HepG2 (cell line): ENCODE data around the gene ANXA11. TPM values are rescaled to one million over a fixed set of nuclear protein-coding genes. Genes with fewer than 3 reads are reported as not detected.

Experiments used
- ATAC-seq: fragments of 200-7000 bp; cut with Tn5 transposase; 3 replicates; pipeline ENCODE4 v1.9.1; 2020; ENCODE audit warnings: mild to moderate bottlenecking, moderate library complexity
- BruUV-seq: library from RNA; stranded (reverse); fragments of 400-500 nt; replicated peaks from 2 replicates; lab custom pipeline; 2021; lab: Mats Ljungman, UMichigan
- CTCF ChIA-PET: fragments of 300-600 bp; formaldehyde crosslinking; extraction: SDS; loops from one replicate; lab custom pipeline; 2021; ENCODE audit warnings: low total read pairs, inconsistent platforms, low intra/inter-chr PET ratio; lab: Yijun Ruan, JAX
- POLR2A ChIA-PET: fragments of 350-600 bp; sonication (Branson Sonifier 250); formaldehyde crosslinking; loops from one replicate; lab custom pipeline; 2020; ENCODE audit warnings: antibody characterized with exemption, inconsistent platforms; lab: Yijun Ruan, JAX
- DNase-seq: peaks from one replicate; pipeline ENCODE4 v3.0.0-alpha.2; 2015; ENCODE audit warnings: low spot score
- FAIRE-seq: peaks from 3 replicates; lab custom pipeline; 2011; peaks lifted over from hg19 to GRCh38; lab: Jason Lieb, UNC
- H2AFZ ChIP-seq: one replicate; pipeline ENCODE4 v1.6.1; 2011; ENCODE audit warnings: low read length, inconsistent platforms
- H3K27ac ChIP-seq: fragments of 300-600 bp; 3 replicates; pipeline ENCODE4 v1.8.0; 2011; ENCODE audit warnings: mixed run types, mild to moderate bottlenecking, mixed read lengths, low read length, inconsistent platforms; ENCODE audit not compliant: insufficient read depth; ENCODE audit errors: extremely low read length
- H3K27me3 ChIP-seq, 2 experiments: fragments of 200-600 bp in 1 of 2; 2 replicates in 1 of 2; 3 replicates in 1 of 2; pipeline versions ENCODE4 v1.6.0 to v1.8.0; 2011; ENCODE audit warnings: low read length in 2 of 2, mild to moderate bottlenecking in 2 of 2, moderate library complexity in 2 of 2, inconsistent platforms in 1 of 2; ENCODE audit not compliant: insufficient read depth in 2 of 2, control insufficient read depth in 1 of 2
- H3K36me3 ChIP-seq, 2 experiments: fragments of 200-600 bp in 1 of 2; replicated peaks in 1 of 2; 2 replicates in 1 of 2; 3 replicates in 1 of 2; pipeline versions ENCODE4 v1.5.1 to v1.8.0; 2011; ENCODE audit warnings: low read length in 2 of 2, inconsistent platforms in 1 of 2; ENCODE audit not compliant: insufficient read depth in 2 of 2, control insufficient read depth in 1 of 2
- H3K4me1 ChIP-seq: 2 replicates; pipeline ENCODE4 v1.5.1; 2012; ENCODE audit warnings: low read length, inconsistent platforms; ENCODE audit not compliant: insufficient read depth
- H3K4me2 ChIP-seq: 2 replicates; pipeline ENCODE4 v1.6.0; 2011; ENCODE audit warnings: low read depth, low read length, inconsistent platforms
- H3K4me3 ChIP-seq, 3 experiments: fragments of 200-600 bp in 1 of 3; sonication (generic), shearing (Covaris generic) in 1 of 3; replicated peaks in 1 of 3; 2 replicates each; pipeline ENCODE4 v1.5.1; 2011 to 2016; ENCODE audit warnings: low read length in 3 of 3, inconsistent platforms in 2 of 3, low read depth in 2 of 3, mild to moderate bottlenecking in 2 of 3, control low read depth in 1 of 3, mixed read lengths in 1 of 3; ENCODE audit not compliant: insufficient read depth in 1 of 3
- H3K79me2 ChIP-seq: one replicate; pipeline ENCODE4 v1.6.1; 2011; ENCODE audit warnings: low read length, inconsistent platforms; ENCODE audit not compliant: insufficient read depth
- H3K9ac ChIP-seq: 2 replicates; pipeline ENCODE4 v1.6.0; 2011; ENCODE audit warnings: mild to moderate bottlenecking, low read depth, low read length, inconsistent platforms; ENCODE audit not compliant: insufficient read depth
- H3K9me3 ChIP-seq: 2 replicates; pipeline ENCODE4 v1.5.1; 2012; ENCODE audit warnings: mild to moderate bottlenecking, low read length
- H4K20me1 ChIP-seq: 2 replicates; pipeline ENCODE4 v1.6.0; 2011; ENCODE audit warnings: inconsistent platforms, mild to moderate bottlenecking, low read length, moderate library complexity; ENCODE audit not compliant: insufficient read depth
- BATF2 ChIP-seq: sonication (generic); formaldehyde crosslinking; IDR thresholded peaks from 2 replicates; pipeline ENCODE4 v1.8.0; 2022; ENCODE audit warnings: mild to moderate bottlenecking, missing genetic modification reagents, moderate library complexity
- GABPA ChIP-seq, 2 experiments: IDR thresholded peaks; 2 replicates each; pipeline ENCODE4 v1.6.1; 2011 to 2016; ENCODE audit warnings: low read depth in 2 of 2, low read length in 1 of 2, missing biosample characterization in 1 of 2, missing genetic modification characterization in 1 of 2
- NR2F2 ChIP-seq: IDR thresholded peaks from 2 replicates; pipeline ENCODE4 v1.6.1; 2012; ENCODE audit warnings: low read depth, inconsistent platforms, borderline replicate concordance
- POGK ChIP-seq: sonication (generic); formaldehyde crosslinking; conservative IDR thresholded peaks from 2 replicates; pipeline ENCODE4 v1.8.0; 2022; ENCODE audit warnings: mild to moderate bottlenecking, moderate library complexity, missing genetic modification reagents
- PRDM4 ChIP-seq: sonication (generic); formaldehyde crosslinking; IDR thresholded peaks from 2 replicates; pipeline ENCODE4 v1.9.0; 2021; ENCODE audit warnings: missing genetic modification reagents, borderline replicate concordance
- RBM39 ChIP-seq: fragments of 200-400 bp; formaldehyde crosslinking; IDR thresholded peaks from one replicate; pipeline ENCODE4 v1.6.1; 2018; ENCODE audit warnings: antibody characterized with exemption, mild to moderate bottlenecking, low read depth, low read length; ENCODE audit not compliant: poor library complexity, severe bottlenecking
- TBP ChIP-seq: sonication (generic); formaldehyde crosslinking; IDR thresholded peaks from 2 replicates; pipeline ENCODE4 v1.5.0; 2020; ENCODE audit warnings: missing genetic modification reagents
- YEATS2 ChIP-seq: sonication (generic); formaldehyde crosslinking; IDR thresholded peaks from 2 replicates; pipeline ENCODE4 v1.4.0; 2020; ENCODE audit warnings: missing genetic modification reagents, borderline replicate concordance
- ZC3H13 ChIP-seq: sonication (generic); formaldehyde crosslinking; IDR thresholded peaks from 2 replicates; pipeline ENCODE4 v1.8.1; 2023; ENCODE audit warnings: mild to moderate bottlenecking, missing genetic modification reagents, moderate library complexity
- ZNF251 ChIP-seq: sonication (generic); formaldehyde crosslinking; IDR thresholded peaks from 2 replicates; pipeline ENCODE4 v1.9.0; 2021; ENCODE audit warnings: mild to moderate bottlenecking, missing genetic modification reagents
- ZNF367 ChIP-seq: sonication (generic); formaldehyde crosslinking; IDR thresholded peaks from 2 replicates; pipeline ENCODE4 v1.4.0; 2020; ENCODE audit warnings: missing genetic modification reagents, borderline replicate concordance
- ZNF704 ChIP-seq: sonication (generic); formaldehyde crosslinking; IDR thresholded peaks from 2 replicates; pipeline ENCODE4 v1.8.1; 2023; ENCODE audit warnings: mild to moderate bottlenecking, inconsistent platforms, moderate library complexity, missing genetic modification reagents, borderline replicate concordance
- ZNF710 ChIP-seq: sonication (generic); formaldehyde crosslinking; IDR thresholded peaks from 2 replicates; pipeline ENCODE4 v1.5.0; 2020; ENCODE audit warnings: mild to moderate bottlenecking, missing genetic modification reagents, borderline replicate concordance
- ZNF746 ChIP-seq: sonication (generic); formaldehyde crosslinking; IDR thresholded peaks from 2 replicates; pipeline ENCODE4 v1.8.0; 2022; ENCODE audit warnings: mild to moderate bottlenecking, missing genetic modification reagents
- WGBS: methylation state at CpG from one replicate; pipeline ENCODE4 v1.1.6; 2017; ENCODE audit warnings: low lambda C conversion rate; 5-methylcytosine and 5-hydroxymethylcytosine counted together
- in situ Hi-C: cut with HindIII; loops from 2 replicates; pipeline ENCODE4 v1.10.0; 2017; ENCODE audit warnings: low pct_unique_long_range_greater_than_20kb; ENCODE audit not compliant: extremely low pct_ligation_motif_present
- intact Hi-C: fragments of 100-400 bp; cut with micrococcal nuclease; formaldehyde crosslinking; loops from one replicate; pipeline ENCODE4 v1.10.0; 2022; ENCODE audit not compliant: unreplicated experiment
- polyA plus RNA-seq, 8 experiments: library from polyadenylated mRNA; depleted of rRNA in 3 of 8; stranded (reverse) in 7 of 8; unstranded in 1 of 8; fragments of >200 nt; fragmentation: Illumina TruSeq in 4 of 8; extraction: Trizol in 4 of 8; gene quantifications; 2 replicates each; pipeline versions ENCODE4 v1.2.1 to v1.2.3, GENCODE V29; 2011 to 2016; ENCODE audit warnings: low read depth in 4 of 8, missing spikeins in 1 of 8, mixed read lengths in 1 of 8; ENCODE audit not compliant: insufficient read depth in 1 of 8
- total RNA-seq, 5 experiments: library from RNA; depleted of rRNA; stranded (reverse); fragments of >200 nt; fragmentation: Illumina TruSeq; extraction: Trizol; gene quantifications; 2 replicates each; pipeline ENCODE4 v1.2.3, GENCODE V29; 2016; ENCODE audit warnings: low read depth in 1 of 5

ANXA11 gene
- total and polyA plus RNA-seq, 2 of the 13 experiments (the other 11 are each of a cell fraction or from before 2014, with no cell fraction given), result 30.6 to 51.5 TPM

- ChIA-PET POLR2A (no interaction called here), CTCF (no interaction called here)
- in situ Hi-C loops (no loop called here), intact Hi-C loops (no loop called here)
- ATAC-seq (no peak), DNase-seq (no peak), FAIRE-seq (peak; percentile 55)
- Histone ChIP-seq H3K79me2 (no peaks in the 10 kb centered on the region), H3K27ac (no peak overlapping the region), H3K4me1 (peaks cover 51% of the 10 kb centered on the region), H3K4me2 (no peak overlapping the region), H4K20me1 (no peaks in the 10 kb centered on the region), H3K36me3 (no peaks in the 10 kb centered on the region), H2AFZ (no peak overlapping the region), H3K9me3 (no peaks in the 10 kb centered on the region), H3K27me3 (no peaks in the 10 kb centered on the region; a peak in 1 of 5 replicates), H3K9ac (no peak overlapping the region), H3K4me3 (no peak overlapping the region)
- BruUV-seq, result no TSS peak
- WGBS, result 58% methylated on average over 4 of the region's 4 CpGs
- no peak for TF ChIP-seq RBM39
- TF ChIP-seq POGK (CRISPR knock-in tag), result no peak
- no peak for TF ChIP-seq ZNF367
- TF ChIP-seq YEATS2, result no peak
- TF ChIP-seq ZNF746 (CRISPR knock-in tag), result no peak
- no peak for TF ChIP-seq NR2F2
- TF ChIP-seq BATF2 (CRISPR knock-in tag), result no peak
- TF ChIP-seq ZNF704, result no peak
- no peak for TF ChIP-seq PRDM4
- no peak for TF ChIP-seq ZNF710
- TF ChIP-seq GABPA (IDR thresholded peaks at IDR 0.05; ENCODE audit: low read depth, low read length), result no peak
- TF ChIP-seq GABPA (CRISPR knock-in tag; IDR thresholded peaks at IDR 0.05; ENCODE audit: low read depth), result no peak
- no peak for TF ChIP-seq ZNF251 (CRISPR knock-in tag)
- no peak for TF ChIP-seq ZC3H13
- no peak for TF ChIP-seq TBP
Measured at GRCh38 chr10:80210259-80210658, 4.9 kb upstream of the ANXA11 start.
